Gastroesophageal sphincter (tissue), 3 donors: ENCODE data around the gene SLC6A9.

Experiments used
- CTCF ChIP-seq, 4 experiments: fragments of 200-600 bp in 2 of 4; fragments of 450-650 bp in 2 of 4; sonication (generic) in 1 of 4; IDR thresholded peaks; one replicate each; pipeline ENCODE4 v1.5.1; 2017 to 2019; ENCODE audit warnings: antibody characterized with exemption in 4 of 4, mild to moderate bottlenecking in 2 of 4, moderate library complexity in 2 of 4
- EP300 ChIP-seq: sonication (generic); formaldehyde crosslinking; IDR thresholded peaks from one replicate; pipeline ENCODE4 v1.6.1; 2017; ENCODE audit warnings: antibody characterized with exemption, mild to moderate bottlenecking
- POLR2AphosphoS5 ChIP-seq: sonication (generic); formaldehyde crosslinking; IDR thresholded peaks from one replicate; pipeline ENCODE4 v1.6.1; 2017; ENCODE audit warnings: antibody characterized with exemption

GRCh38 chr1:44021156-44021555 is 10.1 kb downstream of the SLC6A9 start:
- no peak for TF ChIP-seq CTCF (IDR thresholded peaks at IDR 0.05)
- TF ChIP-seq POLR2AphosphoS5, result no peak
- no peak for TF ChIP-seq EP300
